Epithelial cell of proximal tubule (primary cell): Measurements from ENCODE around the gene ARL5C. TPM values are rescaled to one million over a fixed set of nuclear protein-coding genes. Genes with fewer than 3 reads are reported as not detected.

Source experiments
- DNase-seq: peaks from one replicate; pipeline ENCODE4 v3.0.0-alpha.2; 2011; ENCODE audit warnings: low read depth
- H3K4me3 ChIP-seq: 2 replicates; pipeline ENCODE4 v1.5.1; 2011; ENCODE audit warnings: low read depth, mild to moderate bottlenecking, low read length
- total RNA-seq: library from RNA; depleted of rRNA; stranded (reverse); fragments of >200 nt; gene quantifications from 2 replicates; pipeline ENCODE4 v1.2.3, GENCODE V29; 2015
- TF ChIP-seq, protein P1 (sequence below): conservative IDR thresholded peaks from 2 replicates; pipeline ENCODE4 v1.5.1; 2012; ENCODE audit warnings: low read depth, mild to moderate bottlenecking, low read length

Gene ARL5C
- total RNA-seq, 1 donor from 2014 or later, result not detected

DNA sequence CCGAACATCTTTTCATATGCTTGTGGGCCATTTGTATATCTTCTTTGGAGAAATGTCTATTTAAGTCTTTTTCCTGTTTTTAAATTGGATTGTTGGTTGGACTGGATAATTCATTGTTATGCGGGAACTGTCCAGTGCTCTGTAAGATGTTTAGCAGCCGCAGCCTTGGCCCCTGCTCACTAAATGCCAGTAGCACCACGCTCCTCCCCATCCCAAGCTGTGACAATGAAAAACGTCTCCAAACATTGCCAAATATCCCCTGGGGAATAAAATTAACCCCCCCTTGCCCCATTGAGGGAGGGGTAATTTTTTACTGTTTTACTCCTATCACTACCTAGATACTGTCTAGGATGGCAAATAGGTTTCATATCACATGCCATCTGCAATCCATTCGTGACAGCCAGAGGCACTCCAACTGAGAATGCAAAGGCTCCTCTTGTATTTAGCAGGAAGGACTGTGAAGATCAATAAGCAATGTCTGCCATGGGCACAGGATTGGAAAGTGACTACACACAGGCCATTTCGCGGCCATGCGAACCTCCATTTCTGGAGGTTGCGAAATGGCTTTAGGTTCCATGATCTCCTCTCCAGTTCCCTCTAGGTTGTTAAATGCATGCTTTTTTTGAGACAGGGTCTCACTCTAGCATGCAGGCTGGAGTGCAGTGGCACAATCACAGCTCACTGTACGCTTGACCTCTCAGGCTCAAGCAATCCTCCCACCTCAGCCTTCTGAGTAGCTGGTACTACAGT is 23.9 kb downstream of the ARL5C start:
- DNase-seq, result no peak
- H3K4me3 ChIP-seq, result no peak overlapping the region
- TF ChIP-seq, protein P1, sequence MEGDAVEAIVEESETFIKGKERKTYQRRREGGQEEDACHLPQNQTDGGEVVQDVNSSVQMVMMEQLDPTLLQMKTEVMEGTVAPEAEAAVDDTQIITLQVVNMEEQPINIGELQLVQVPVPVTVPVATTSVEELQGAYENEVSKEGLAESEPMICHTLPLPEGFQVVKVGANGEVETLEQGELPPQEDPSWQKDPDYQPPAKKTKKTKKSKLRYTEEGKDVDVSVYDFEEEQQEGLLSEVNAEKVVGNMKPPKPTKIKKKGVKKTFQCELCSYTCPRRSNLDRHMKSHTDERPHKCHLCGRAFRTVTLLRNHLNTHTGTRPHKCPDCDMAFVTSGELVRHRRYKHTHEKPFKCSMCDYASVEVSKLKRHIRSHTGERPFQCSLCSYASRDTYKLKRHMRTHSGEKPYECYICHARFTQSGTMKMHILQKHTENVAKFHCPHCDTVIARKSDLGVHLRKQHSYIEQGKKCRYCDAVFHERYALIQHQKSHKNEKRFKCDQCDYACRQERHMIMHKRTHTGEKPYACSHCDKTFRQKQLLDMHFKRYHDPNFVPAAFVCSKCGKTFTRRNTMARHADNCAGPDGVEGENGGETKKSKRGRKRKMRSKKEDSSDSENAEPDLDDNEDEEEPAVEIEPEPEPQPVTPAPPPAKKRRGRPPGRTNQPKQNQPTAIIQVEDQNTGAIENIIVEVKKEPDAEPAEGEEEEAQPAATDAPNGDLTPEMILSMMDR, result no peak

DNA sequence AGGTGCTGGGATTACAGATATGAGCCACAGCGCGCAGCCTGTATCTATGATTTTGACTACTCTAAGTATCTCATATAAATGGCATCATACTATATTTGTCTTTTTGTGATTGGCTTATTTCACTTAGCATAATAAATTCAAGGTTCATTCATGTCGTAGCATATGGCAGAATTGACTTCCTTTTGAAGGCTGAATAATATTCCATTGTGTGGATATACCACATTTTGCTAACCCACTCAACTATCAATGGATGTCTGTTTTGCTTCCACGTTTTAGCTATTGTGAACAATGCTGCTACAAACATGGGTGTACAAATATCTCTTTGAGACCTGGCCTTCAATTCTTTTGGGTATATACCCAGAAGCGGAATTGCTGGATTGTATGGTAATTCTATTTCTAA is 24.7 kb downstream of the ARL5C start:
- no peak overlapping the region for H3K4me3 ChIP-seq
- DNase-seq, result no peak
- TF ChIP-seq, protein P1, result no peak

DNA sequence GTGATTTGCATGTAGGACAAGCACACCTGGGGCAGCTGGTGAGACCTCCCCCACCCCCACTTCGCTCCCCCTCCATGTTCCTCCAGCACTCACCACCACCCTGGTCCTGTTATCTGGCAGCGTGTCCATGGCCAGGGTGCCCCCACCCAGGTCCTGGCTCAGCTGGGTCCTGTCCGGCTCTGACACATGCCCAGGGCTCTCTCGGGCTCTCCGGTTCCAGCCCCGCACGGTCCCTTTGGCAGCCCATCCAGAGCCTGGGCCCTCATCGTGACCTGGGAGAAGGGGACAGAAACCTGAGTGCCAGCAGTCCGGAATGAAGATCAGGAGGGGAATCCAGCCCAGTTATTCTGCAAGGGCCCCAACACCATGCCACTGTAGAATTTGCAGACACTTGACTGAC is 26.4 kb downstream of the ARL5C start:
- DNase-seq, result no peak
- H3K4me3 ChIP-seq, result no peak overlapping the region
- TF ChIP-seq, protein P1, result no peak

DNA sequence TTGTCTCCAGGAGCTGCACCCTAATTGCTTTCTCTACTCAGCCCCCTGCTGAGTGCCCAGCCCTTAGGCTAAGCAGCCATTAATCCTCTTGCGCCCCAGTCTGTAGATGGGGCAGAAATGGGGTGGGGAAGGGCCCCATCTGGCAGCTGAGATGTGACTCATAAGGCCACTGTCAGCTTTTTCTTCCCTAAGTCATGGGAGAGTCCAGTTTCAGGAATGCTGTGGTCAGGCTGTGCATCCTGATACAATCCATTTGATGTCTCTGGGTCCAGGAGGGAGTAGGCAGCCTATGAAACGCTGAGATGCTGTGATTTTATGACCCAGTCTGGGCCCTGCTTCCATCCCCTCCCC is 26.8 kb downstream of the ARL5C start:
- no peak overlapping the region for H3K4me3 ChIP-seq
- DNase-seq, result no peak
- TF ChIP-seq, protein P1, result no peak

DNA sequence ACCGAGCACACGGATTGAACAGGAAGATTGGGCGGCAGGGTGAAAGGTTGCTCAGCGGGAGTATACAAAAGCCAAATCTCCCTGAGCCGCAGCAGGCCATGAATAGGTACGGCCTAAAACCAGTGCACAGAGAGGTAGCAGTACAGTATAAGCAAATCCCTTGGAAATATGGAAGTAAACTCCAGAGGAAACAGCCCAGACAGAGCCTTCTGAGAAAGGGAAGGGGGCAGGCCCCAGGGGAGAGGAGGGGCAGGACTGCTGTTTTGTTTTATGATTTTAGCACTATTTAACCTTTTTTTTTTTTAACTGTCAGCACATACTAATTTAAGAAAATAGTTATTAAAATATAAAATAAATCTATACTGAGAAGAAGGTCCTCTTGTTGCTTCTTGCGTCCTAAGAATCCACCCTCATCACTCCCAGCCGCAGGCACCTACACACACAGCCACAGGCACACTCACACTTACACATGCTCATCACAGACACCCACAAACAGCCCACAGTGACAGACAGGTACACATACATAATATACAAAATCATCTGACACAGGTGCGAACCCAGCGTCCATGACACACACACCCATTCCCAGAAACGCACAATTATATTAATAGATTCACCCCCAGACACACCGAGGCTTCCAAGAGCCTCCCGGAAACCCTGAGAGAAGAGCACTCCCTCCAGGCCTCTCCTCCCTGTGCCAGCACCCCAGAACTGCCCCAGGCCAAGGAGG is 27.4 kb downstream of the ARL5C start:
- TF ChIP-seq, protein P1, result no peak
- no peak overlapping the region for H3K4me3 ChIP-seq
- no peak for DNase-seq

DNA sequence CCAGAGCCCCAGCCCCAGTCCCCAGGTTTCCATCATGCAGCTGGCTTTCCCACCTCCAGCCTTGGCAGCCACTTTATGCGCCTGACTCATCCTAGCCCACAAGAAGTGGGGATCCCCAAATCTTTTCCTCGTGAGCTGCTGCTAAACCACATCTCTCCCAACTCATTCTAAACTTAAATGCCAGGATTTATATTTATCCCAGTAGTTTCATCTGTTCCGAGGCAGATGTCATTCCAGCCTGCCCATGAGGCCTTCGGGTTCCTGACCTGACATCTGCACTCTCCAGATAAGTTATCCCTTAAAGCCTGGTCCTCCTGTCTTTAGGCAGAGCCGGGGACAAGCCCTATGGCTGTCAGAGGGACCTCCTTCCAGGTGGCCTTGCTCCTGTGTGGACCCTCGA is 31.1 kb downstream of the ARL5C start:
- no peak for DNase-seq
- TF ChIP-seq, protein P1, result no peak
- H3K4me3 ChIP-seq, result no peak overlapping the region

DNA sequence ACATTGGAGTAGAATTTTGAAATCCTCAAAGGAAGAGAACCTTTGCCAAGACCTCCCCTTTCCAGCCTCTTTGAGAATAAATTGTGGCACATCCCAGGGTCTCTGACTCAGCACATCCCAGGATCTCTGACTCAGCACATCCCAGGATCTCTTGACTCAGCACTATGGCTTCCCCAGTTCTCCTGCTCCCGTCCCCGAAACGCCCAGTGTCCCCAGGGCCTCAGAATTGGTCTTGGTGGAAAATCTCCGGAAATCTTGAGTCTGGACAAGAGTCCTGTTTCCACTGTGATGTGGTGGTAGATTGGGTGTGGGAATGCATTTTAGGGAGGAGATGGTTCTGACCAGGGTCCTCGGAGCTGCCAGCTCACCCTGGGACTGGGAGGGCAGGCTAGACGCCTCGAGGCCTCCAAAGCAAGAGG is 33.8 kb downstream of the ARL5C start:
- no peak overlapping the region for H3K4me3 ChIP-seq
- TF ChIP-seq, protein P1, result no peak
- no peak for DNase-seq
